Lower leg skin (tissue), 3 donors: ENCODE results near the gene GPC1.

Experiments used
- POLR2A ChIP-seq, 2 donors: fragments of 450-650 bp; IDR thresholded peaks; one replicate each; pipeline ENCODE4 v1.6.1; 2016 to 2017; ENCODE audit warnings: antibody characterized with exemption in 2 of 2, mild to moderate bottlenecking in 1 of 2, moderate library complexity in 1 of 2
- TF ChIP-seq, protein P1 (sequence below), 3 donors: fragments of 450-650 bp; IDR thresholded peaks; one replicate each; pipeline ENCODE4 v1.5.1; 2016; ENCODE audit warnings: antibody characterized with exemption in 3 of 3, mild to moderate bottlenecking in 3 of 3, moderate library complexity in 2 of 3

- TF ChIP-seq POLR2A (IDR thresholded peaks at IDR 0.05) = no peak
- TF ChIP-seq, protein P1, sequence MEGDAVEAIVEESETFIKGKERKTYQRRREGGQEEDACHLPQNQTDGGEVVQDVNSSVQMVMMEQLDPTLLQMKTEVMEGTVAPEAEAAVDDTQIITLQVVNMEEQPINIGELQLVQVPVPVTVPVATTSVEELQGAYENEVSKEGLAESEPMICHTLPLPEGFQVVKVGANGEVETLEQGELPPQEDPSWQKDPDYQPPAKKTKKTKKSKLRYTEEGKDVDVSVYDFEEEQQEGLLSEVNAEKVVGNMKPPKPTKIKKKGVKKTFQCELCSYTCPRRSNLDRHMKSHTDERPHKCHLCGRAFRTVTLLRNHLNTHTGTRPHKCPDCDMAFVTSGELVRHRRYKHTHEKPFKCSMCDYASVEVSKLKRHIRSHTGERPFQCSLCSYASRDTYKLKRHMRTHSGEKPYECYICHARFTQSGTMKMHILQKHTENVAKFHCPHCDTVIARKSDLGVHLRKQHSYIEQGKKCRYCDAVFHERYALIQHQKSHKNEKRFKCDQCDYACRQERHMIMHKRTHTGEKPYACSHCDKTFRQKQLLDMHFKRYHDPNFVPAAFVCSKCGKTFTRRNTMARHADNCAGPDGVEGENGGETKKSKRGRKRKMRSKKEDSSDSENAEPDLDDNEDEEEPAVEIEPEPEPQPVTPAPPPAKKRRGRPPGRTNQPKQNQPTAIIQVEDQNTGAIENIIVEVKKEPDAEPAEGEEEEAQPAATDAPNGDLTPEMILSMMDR (IDR thresholded peaks at IDR 0.05) = no peak
Observed at GRCh38 chr2:240432820-240433801, 2.4 kb upstream of the GPC1 start.
